H1 (cell line): ENCODE results near the gene TPSB2. TPM values are rescaled to one million over a fixed set of nuclear protein-coding genes. Genes with fewer than 3 reads are reported as not detected.
"Not testable (repeated sequence)": the region's sequence is repeated elsewhere in the genome, so short reads cannot be mapped to it uniquely, and the experiment has no call there.

ENCODE experiments used
- CTCF ChIA-PET: fragments of 300-600 bp; sonication (Branson Sonifier 250); formaldehyde crosslinking; loops from one replicate; lab custom pipeline; 2021; ENCODE audit not compliant: partially characterized antibody; lab: Charles Lee
- POLR2A ChIA-PET: fragments of 300-600 bp; sonication (Branson Sonifier 250); formaldehyde crosslinking; loops from one replicate; lab custom pipeline; 2021; ENCODE audit warnings: inconsistent platforms; ENCODE audit not compliant: partially characterized antibody; lab: Charles Lee
- DNase-seq, 2 experiments: peaks; one replicate each; pipeline versions ENCODE4 v3.0.0 to v3.0.0-alpha.2; 2010 to 2022; ENCODE audit warnings: low spot score in 2 of 2, low read depth in 1 of 2, mixed read lengths in 1 of 2
- FAIRE-seq: peaks from 2 replicates; lab custom pipeline; 2011; peaks lifted over from hg19 to GRCh38; lab: Jason Lieb, UNC
- H2AFZ ChIP-seq: 2 replicates; pipeline ENCODE4 v1.8.1; 2012; ENCODE audit warnings: low read length, inconsistent platforms
- H2AK5ac ChIP-seq: 2 replicates; pipeline ENCODE4 v1.6.1; 2013; ENCODE audit warnings: low read depth, low read length
- H2BK120ac ChIP-seq: replicated peaks from 2 replicates; pipeline ENCODE3; 2013; ENCODE audit warnings: low read depth, low read length, inconsistent platforms
- H2BK12ac ChIP-seq: 2 replicates; pipeline ENCODE4 v1.6.1; 2013; ENCODE audit warnings: low read depth, low read length
- H2BK15ac ChIP-seq: 2 replicates; pipeline ENCODE4 v1.6.1; 2013; ENCODE audit warnings: low read length
- H2BK20ac ChIP-seq: 2 replicates; pipeline ENCODE4 v1.6.1; 2013; ENCODE audit warnings: low read length
- H2BK5ac ChIP-seq: 2 replicates; pipeline ENCODE4 v1.6.1; 2013; ENCODE audit warnings: low read depth, low read length
- H3K14ac ChIP-seq: 2 replicates; pipeline ENCODE4 v1.6.1; 2013; ENCODE audit warnings: inconsistent platforms; ENCODE audit not compliant: insufficient read length
- H3K18ac ChIP-seq: 2 replicates; pipeline ENCODE4 v1.6.1; 2013; ENCODE audit warnings: low read length; ENCODE audit errors: extremely low read depth
- H3K23ac ChIP-seq: 2 replicates; pipeline ENCODE4 v1.6.1; 2013; ENCODE audit warnings: inconsistent platforms; ENCODE audit not compliant: insufficient read length
- H3K23me2 ChIP-seq: 2 replicates; pipeline ENCODE4 v1.6.1; 2013; ENCODE audit warnings: low read depth, low read length
- H3K27ac ChIP-seq: 2 replicates; pipeline ENCODE4 v1.6.1; 2011; ENCODE audit warnings: low read depth, low read length, inconsistent platforms
- H3K27me3 ChIP-seq, 4 experiments: replicated peaks in 1 of 4; 1 replicate in 1 of 4; 2 replicates in 3 of 4; pipeline versions ENCODE4 v1.6.1 to v1.8.1; 2011 to 2013; ENCODE audit warnings: low read length in 3 of 4, mild to moderate bottlenecking in 3 of 4, inconsistent platforms in 2 of 4, mixed read lengths in 2 of 4, moderate library complexity in 1 of 4; ENCODE audit not compliant: control insufficient read depth in 3 of 4, insufficient read depth in 3 of 4; ENCODE audit errors: extremely low read depth in 1 of 4
- H3K36me3 ChIP-seq, 4 experiments: 2 replicates each; pipeline versions ENCODE4 v1.6.1 to v1.8.1; 2011 to 2013; ENCODE audit warnings: mild to moderate bottlenecking in 4 of 4, low read length in 3 of 4, moderate library complexity in 2 of 4, control low read depth in 1 of 4, inconsistent platforms in 1 of 4; ENCODE audit not compliant: insufficient read depth in 4 of 4, control insufficient read depth in 2 of 4
- H3K4ac ChIP-seq: replicated peaks from 2 replicates; pipeline ENCODE3; 2013; ENCODE audit warnings: low read length, low read depth, mixed read lengths, inconsistent platforms; ENCODE audit not compliant: insufficient read length
- H3K4me1 ChIP-seq, 4 experiments: replicated peaks in 1 of 4; 1 replicate in 1 of 4; 2 replicates in 3 of 4; pipeline versions ENCODE4 v1.6.1 to v1.8.1; 2011 to 2013; ENCODE audit warnings: low read length in 3 of 4, inconsistent platforms in 2 of 4, mixed read lengths in 1 of 4; ENCODE audit not compliant: insufficient read depth in 4 of 4, control insufficient read depth in 3 of 4
- H3K4me2 ChIP-seq, 2 experiments: 2 replicates each; pipeline versions ENCODE4 v1.6.1 to v1.8.1; 2011 to 2013; ENCODE audit warnings: low read depth in 2 of 2, low read length in 2 of 2, control low read depth in 1 of 2, inconsistent platforms in 1 of 2, mild to moderate bottlenecking in 1 of 2; ENCODE audit not compliant: insufficient read depth in 1 of 2
- H3K4me3 ChIP-seq, 4 experiments: fragments of 200-600, 300-600 bp in 1 of 4; sonication (generic), shearing (Covaris generic), sonication (Bioruptor Twin) in 1 of 4; 2 replicates each; pipeline versions ENCODE4 v1.5.1 to v1.8.1; 2011 to 2016; ENCODE audit warnings: low read length in 4 of 4, low read depth in 3 of 4, control low read depth in 2 of 4, inconsistent platforms in 2 of 4, mild to moderate bottlenecking in 2 of 4, mixed read lengths in 1 of 4, moderate library complexity in 1 of 4; ENCODE audit not compliant: insufficient read depth in 2 of 4; ENCODE audit errors: extremely low read depth in 1 of 4
- H3K56ac ChIP-seq: replicated peaks from 2 replicates; pipeline ENCODE3; 2013; ENCODE audit warnings: low read depth, mild to moderate bottlenecking, mixed read lengths, low read length, inconsistent platforms; ENCODE audit not compliant: insufficient read length
- H3K79me1 ChIP-seq: 2 replicates; pipeline ENCODE4 v1.6.1; 2013; ENCODE audit warnings: low read depth, low read length, control low read depth
- H3K79me2 ChIP-seq, 2 experiments: 2 replicates each; pipeline versions ENCODE4 v1.6.1 to v1.8.1; 2012 to 2013; ENCODE audit warnings: low read length in 2 of 2, mild to moderate bottlenecking in 2 of 2, inconsistent platforms in 1 of 2; ENCODE audit not compliant: insufficient read depth in 2 of 2, control insufficient read depth in 1 of 2
- H3K9ac ChIP-seq, 4 experiments: replicated peaks in 1 of 4; 1 replicate in 1 of 4; 2 replicates in 3 of 4; pipeline versions ENCODE4 v1.6.1 to v1.8.1; 2011 to 2013; ENCODE audit warnings: low read depth in 3 of 4, low read length in 3 of 4, control low read depth in 2 of 4, mild to moderate bottlenecking in 2 of 4, moderate library complexity in 2 of 4, inconsistent platforms in 1 of 4; ENCODE audit errors: extremely low read depth in 1 of 4
- H3K9me3 ChIP-seq, 2 experiments: 2 replicates each; pipeline versions ENCODE4 v1.6.1 to v1.8.1; 2012 to 2013; ENCODE audit warnings: mild to moderate bottlenecking in 2 of 2, moderate library complexity in 2 of 2, control low read depth in 1 of 2, inconsistent platforms in 1 of 2, low read depth in 1 of 2, low read length in 1 of 2, mixed read lengths in 1 of 2; ENCODE audit not compliant: insufficient read depth in 2 of 2
- H4K20me1 ChIP-seq, 2 experiments: replicated peaks in 1 of 2; 2 replicates each; pipeline versions ENCODE3 to v1.8.1; 2011 to 2013; ENCODE audit warnings: inconsistent platforms in 2 of 2, low read length in 2 of 2, mild to moderate bottlenecking in 1 of 2; ENCODE audit not compliant: insufficient read depth in 2 of 2, control insufficient read depth in 1 of 2
- H4K5ac ChIP-seq: 2 replicates; pipeline ENCODE4 v1.6.1; 2013; ENCODE audit warnings: low read length, low read depth, mixed read lengths, inconsistent platforms; ENCODE audit not compliant: insufficient read length
- H4K8ac ChIP-seq: 2 replicates; pipeline ENCODE4 v1.8.0; 2013; ENCODE audit warnings: mild to moderate bottlenecking, moderate library complexity, low read length, inconsistent platforms; ENCODE audit not compliant: insufficient read depth; ENCODE audit errors: extremely low read depth
- H4K91ac ChIP-seq: replicated peaks from 2 replicates; pipeline ENCODE3; 2013; ENCODE audit warnings: low read length, mixed read lengths, inconsistent platforms; ENCODE audit not compliant: insufficient read length
- WGBS, 2 experiments: shearing (Covaris generic) in 1 of 2; methylation state at CpG; one replicate each; pipeline versions ENCODE4 v1.1.6 to v1.1.7; 2013 to 2015; ENCODE audit warnings: low lambda C conversion rate in 2 of 2, mixed read lengths in 2 of 2, inconsistent platforms in 1 of 2, low coverage in 1 of 2, missing lambda C conversion rate in 1 of 2; ENCODE audit not compliant: insufficient replicate concordance in 2 of 2, insufficient coverage in 1 of 2, insufficient read length in 1 of 2; ENCODE audit errors: extremely low coverage in 1 of 2, missing lambda C conversion rate in 1 of 2; 5-methylcytosine and 5-hydroxymethylcytosine counted together
- polyA plus RNA-seq, 7 experiments: library from polyadenylated mRNA; depleted of rRNA in 3 of 7; stranded (reverse) in 5 of 7; unstranded in 2 of 7; fragments of >200 nt in 5 of 7; fragments of 200-250 nt in 2 of 7; gene quantifications; 1 replicate in 5 of 7; 2 replicates in 1 of 7; 4 replicates in 1 of 7; pipeline versions ENCODE4 v1.2.1 to v1.2.3, GENCODE V29; 2011 to 2013; ENCODE audit warnings: missing spikeins in 2 of 7, mixed read lengths in 2 of 7
- total RNA-seq: library from RNA; stranded (reverse); fragmentation: NEBNext Ultra II Directional; extraction: Animal tissue kit (Norgen Biotek cat#: 25700); gene quantifications from 2 replicates; pipeline ENCODE4 v1.2.1, GENCODE V29; 2021

TPSB2 gene
- total and polyA plus RNA-seq, 2 of the 8 experiments (the other 6 are each of a cell fraction or from before 2014, with no cell fraction given) = 0.08 TPM; not detected in 1

GRCh38 chr16:1269418-1269817 is 39.4 kb upstream of the TPSB2 start:
- H4K20me1 ChIP-seq, H3K4ac ChIP-seq, FAIRE-seq, H3K79me2 ChIP-seq, H2BK120ac ChIP-seq, H4K8ac ChIP-seq, H4K5ac ChIP-seq, H3K14ac ChIP-seq, H3K9me3 ChIP-seq, POLR2A ChIA-PET, H3K4me3 ChIP-seq, H3K79me1 ChIP-seq, H4K91ac ChIP-seq, H2BK12ac ChIP-seq, H2BK20ac ChIP-seq, H3K27me3 ChIP-seq, H2BK15ac ChIP-seq, H3K36me3 ChIP-seq, H3K23ac ChIP-seq, H3K4me1 ChIP-seq, H2AFZ ChIP-seq, H3K9ac ChIP-seq, H3K27ac ChIP-seq, H2BK5ac ChIP-seq, DNase-seq, H3K18ac ChIP-seq, H3K23me2 ChIP-seq, H2AK5ac ChIP-seq, H3K56ac ChIP-seq: not testable (repeated sequence)
- CTCF ChIA-PET = interaction anchor here (0.8 kb wide), 1 partner anchor 24 kb away, joined by 3 read pairs; no protein-coding TSS in a partner anchor
- 0 out of 4 replicates have a peak overlapping the region, but pooled peaks of 1 of the 2 experiments have one; percentile 48 for H3K4me2 ChIP-seq
- 94% methylated on average over 7 of the region's 7 CpGs; no CpG with 5 or more reads in 1 of the 2 experiments for WGBS, 2 experiments
